Suppressor macrophage treated with lipopolysaccharide for 4 hours (primary cell): ENCODE data around the gene ST6GALNAC4.

Experiments
- DNase-seq: peaks from one replicate; pipeline ENCODE4 v3.0.0-alpha.2; 2020

The ST6GALNAC4 gene

DNA sequence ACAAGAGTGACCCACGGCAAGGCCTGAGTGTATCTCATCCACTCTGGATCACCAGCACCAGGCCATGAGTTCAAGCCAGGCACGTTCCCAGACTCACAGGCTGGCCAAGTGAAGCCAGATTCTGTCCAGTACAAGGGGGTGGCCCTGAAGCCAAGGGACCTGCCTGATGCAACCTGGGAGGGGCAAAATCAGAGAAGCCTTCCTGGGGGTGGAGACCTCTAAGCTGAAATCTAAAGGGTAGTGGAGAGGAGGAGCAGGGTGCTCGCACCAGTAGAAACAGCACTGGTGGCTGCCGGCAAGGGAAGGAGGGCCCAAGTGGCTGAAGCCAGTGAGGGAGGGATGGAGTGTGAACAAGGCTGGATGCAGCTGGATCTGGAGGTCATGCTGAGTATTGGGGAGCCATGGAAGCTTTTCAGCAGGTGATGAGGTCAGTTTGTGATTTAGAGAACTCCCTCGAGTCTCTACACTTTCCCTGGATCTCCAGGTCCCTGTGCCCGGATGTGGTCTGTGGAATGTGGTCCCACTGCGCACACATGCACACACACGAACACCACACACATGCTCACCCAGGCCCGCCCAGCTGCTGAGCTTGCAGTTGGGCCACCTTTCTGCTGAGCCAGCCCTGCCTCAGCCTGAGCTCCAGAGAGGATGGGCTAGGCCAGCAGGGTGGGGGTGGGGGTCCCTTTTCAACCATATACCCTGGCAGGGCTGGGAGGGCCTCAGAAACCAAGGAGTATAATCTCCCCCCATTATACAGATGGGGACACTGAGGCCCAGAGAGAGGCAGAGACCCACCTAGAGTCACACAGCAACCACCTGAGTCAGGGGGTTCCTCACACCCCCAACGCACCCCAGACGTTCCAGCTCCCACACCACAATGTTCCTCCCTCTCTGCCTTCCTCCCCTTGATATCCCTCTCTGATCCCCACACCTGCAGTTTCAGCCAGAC lies 12.1 kb upstream of the ST6GALNAC4 start:
- DNase-seq, result no peak

DNA sequence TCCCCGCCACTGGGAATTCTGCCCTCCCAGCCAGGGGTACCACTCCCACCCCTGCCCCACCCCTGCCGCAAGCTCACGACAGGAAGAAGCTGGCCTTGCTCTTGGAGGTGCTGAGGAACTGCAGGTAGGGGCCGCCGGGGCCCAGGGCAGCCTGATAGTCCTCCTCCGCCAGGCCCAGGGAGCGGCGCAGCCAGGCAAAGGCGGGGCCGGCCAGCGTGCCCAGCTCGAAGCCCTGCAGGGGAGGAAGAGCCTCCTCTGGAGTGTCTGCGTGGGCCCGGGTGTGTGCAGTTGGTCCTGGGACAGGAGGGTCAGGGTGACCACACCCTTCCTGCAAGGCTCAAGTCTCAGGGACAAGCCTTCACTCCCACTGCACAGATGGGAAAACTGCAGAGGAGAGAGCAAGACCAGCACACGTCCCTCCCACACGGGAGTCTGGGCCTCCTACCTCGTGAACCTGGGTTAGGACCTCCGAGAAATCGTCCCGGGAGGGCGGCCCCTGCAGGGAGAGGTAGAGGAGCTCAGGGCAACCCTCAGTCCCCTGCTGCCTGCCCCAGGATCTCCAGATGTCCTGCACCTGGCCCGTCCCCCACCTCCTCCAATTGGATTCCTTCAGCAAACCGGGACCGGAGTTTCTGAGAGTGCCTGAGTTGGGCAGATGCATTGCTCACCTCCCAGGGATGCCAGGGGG lies 11.3 kb upstream of the ST6GALNAC4 start:
- no peak for DNase-seq

DNA sequence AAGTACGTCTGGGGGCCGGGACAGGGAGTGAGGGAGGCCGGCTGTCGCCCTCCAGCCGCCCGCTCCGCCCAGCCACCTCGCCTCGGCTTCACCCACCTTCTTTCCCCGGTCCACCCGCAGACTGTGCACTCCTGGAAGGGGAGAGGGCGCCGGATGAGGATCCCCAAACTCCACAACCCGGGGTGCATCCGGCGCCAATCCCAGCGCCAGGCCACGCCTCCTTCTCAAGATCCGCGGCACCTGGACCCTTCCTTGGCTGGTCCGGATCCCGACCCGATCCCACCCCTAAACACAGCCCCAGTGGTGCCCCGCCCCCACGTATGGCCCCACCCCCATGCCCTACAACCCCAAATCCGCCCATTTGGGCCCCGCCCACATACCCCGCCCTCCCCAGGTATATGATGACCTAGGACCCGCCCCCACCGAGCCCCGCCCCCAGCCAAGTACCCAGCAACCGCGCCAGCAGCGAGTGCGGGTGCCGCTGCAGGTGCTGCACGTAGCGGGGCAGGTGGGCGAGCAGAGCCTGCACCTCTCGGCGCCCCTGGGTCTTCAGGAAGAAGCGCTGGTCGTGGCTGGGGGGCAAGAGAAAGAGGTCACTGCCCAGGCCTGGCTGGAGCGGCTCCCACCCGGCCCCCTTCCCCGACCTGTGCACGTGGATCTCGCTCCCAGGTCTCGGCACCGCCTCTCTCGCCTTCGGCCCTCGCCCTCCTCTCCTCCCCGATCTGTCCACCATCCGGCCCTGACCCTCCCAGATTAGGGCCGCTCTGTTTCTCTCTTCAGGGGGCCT lies 10.6 kb upstream of the ST6GALNAC4 start:
- DNase-seq, result no peak

DNA sequence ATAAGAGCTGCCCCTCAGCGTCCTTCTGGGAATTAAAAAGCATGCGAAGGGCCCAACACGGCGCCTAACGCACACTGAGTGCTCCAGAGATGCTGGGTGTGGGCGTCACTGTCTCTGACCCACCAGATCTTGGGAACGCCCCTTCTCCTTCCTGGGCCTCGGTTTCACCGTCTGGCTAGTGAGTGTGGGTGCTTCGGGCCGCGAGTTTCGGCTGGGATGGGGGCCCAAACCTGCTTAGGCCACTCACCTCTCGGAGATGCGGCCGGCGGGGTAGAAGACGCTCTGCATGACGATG lies 10.0 kb upstream of the ST6GALNAC4 start:
- DNase-seq, result no peak

DNA sequence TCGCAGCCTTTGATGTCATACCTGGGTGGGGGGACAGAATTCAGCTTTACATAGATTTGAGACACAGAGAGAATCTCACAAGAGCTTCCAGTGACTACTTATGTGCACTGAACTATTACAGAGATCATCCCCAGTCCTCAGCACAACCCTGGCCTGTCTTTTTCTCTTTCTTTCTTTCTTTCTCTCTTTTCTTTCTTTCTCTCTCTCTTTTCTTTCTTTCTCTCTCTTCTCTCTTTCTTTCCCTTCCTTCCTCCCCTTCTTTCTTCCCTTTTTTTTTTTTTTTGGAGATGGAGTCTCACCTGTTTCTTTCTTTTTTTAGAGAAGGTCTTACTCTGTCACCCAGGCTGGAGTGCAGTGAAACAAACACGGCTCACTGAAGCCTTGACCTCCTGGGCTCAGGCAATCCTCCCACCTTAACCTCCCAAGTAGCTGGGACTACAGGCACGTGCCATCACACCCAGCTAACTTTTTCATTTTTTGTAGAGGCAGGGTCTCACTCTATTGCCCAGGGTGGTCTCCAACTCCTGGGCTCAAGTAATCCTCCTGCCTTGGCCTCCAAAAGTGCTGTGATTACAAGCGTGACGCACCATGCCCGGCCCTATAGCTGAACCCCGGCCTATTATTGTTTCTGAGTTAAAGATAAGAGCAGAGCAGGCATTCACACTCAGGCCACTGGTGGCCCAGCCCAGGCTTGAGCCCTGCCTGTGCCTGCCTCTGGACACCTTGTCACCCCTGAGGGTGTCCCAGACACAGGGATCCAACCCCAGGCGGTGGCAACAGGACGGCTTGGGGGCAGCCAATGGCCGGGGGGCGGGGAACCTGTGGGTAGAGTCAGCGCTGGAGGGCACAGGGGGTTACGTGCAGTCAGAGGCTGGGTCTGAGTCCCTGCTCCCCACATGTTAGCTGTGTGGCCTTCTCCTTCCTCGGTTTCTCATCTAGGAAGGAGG lies 9.4 kb upstream of the ST6GALNAC4 start:
- no peak for DNase-seq

DNA sequence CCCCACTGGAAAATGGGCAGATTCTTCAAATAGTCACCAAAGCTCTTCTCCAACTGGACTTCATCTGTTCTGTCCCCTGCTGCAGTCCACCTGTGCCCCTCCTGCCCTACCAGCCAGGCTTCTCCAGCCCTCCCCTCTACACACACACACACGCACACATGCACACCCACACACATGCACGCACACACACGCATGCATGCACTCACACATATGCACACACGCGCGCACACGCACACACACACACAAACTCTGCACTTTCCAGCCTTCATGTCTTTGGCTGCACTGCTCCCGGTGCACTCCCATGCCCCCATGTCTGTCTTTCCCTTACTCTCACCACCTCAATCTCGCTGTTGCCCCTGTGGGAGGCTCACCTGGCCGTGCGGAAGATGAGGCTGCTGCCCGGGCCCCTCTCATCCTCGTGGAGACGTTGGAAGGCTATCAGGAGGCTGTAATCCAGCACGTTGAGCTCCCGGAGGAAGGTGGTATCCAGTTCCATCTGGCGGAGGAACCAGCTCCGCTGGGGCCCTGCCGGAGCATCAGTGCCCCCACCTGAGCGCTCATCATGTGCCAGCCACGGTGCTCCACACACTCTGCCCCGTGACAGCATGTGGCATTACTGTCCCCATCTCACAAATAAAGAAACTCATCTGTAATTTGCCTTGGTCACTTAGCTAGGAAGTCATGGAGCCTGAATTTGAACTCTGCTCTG lies 8.0 kb upstream of the ST6GALNAC4 start:
- DNase-seq, result no peak

DNA sequence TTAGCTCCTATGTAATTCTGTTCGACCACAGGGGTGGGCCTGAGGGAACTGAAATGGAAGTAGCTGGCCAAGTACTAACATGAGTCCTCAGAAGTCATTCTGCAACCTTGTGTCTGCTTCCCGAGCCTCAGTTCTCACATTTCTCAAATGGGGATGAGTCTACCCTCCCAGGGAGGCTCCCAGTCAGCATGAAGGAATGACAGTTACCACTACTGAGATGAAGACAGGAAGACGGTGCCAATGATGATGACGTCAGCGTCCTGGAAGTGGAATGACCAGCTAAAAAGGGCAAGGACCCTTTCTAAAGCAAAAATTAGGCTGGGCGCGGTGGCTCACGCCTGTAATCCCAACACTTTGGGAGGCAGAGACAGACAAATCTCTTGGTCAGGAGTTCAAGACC lies 6.9 kb upstream of the ST6GALNAC4 start:
- no peak for DNase-seq

DNA sequence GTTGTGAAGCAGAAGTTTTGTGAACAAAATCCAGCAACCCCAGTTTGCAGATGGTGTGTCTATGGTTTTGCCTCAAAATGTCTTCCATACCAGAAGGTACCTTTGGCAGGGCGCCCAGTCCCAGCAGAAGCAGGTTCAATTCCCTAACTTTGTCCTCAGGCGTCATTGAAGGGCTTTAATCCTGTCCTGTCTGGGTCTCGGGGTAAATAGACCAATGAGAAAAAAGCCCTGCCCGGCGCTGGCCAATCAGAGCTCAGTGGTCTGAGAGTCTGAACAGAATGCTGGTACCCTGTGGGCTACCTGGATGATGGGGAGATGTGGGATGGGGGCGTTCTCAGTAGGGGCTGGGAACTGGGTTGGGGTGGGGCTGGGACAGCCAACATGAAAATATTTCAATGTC lies 6.2 kb upstream of the ST6GALNAC4 start:
- DNase-seq, result no peak

DNA sequence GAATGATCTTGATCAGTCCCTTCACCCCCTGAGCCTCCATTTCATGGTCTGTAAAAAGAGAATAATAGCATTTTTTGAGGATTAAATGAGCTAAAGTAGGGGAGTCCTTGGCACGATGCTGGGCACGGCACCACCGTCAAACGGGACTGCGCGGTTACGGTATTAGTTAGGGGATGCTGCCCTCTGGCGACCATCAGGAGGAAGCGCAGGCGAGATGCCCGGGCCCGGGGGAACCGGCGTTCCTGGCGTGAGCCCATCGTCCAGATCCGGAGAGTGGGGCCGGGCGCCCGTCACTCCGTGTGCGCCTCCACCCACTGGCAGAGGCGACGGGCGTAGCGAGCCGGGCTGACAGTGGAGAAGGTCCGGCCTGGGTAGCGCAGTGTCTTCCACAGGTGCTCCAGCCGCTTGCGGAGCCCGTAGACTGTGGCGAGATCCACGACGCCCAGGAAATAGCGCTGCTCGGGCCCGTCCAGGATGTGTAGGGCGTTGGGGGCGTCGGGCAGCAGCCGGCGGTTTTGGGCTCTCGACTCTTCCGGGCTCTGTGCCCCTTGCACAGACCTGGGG lies 4.8 kb upstream of the ST6GALNAC4 start:
- peak; percentile 69 for DNase-seq

DNA sequence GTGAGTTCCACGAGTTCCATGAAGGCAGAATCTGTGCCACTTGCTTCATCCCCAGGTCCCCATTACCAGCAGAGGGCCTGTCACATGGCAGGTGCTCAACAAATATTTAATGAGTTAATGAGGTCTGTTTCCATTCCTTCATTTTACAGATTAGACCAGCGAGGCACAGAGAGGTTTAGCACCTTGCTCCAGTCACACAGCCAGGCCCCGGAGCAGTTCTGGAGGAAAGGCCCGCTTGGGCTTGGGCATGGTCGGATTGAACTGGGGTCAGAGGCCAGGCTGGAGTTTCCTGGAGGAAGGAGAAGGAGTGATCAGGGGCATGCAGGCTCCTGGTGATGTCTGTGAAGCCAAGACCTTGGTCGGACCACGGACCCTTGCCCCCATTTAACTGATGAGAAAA lies 4.0 kb upstream of the ST6GALNAC4 start:
- no peak for DNase-seq

DNA sequence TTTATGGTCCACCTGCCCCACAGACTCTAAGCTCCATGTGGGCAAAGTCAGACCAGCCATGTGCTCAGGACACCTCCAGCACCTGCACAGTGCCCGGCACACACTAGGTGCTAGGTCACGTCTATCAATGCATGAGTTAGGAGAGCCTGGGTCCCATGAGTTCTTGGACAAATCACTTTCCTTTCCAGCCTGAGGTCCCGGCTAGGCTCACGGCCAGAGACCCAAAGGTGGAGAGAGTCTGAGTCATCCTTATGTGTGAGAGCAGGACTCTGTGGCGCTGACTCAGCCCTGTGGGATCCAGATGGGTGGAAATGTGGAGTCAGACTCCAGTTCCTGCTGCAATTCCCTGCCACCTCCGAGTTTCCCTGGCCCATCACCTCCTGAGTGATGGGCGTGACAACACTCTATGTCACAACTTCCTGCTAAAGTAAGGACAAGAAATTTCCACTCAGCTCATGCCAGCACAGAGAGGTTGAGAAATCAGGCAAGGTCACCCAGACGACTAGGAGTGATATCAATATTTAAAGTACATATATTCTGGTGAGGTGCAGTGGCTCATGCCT lies 2.5 kb upstream of the ST6GALNAC4 start:
- DNase-seq, result peak; percentile 94

DNA sequence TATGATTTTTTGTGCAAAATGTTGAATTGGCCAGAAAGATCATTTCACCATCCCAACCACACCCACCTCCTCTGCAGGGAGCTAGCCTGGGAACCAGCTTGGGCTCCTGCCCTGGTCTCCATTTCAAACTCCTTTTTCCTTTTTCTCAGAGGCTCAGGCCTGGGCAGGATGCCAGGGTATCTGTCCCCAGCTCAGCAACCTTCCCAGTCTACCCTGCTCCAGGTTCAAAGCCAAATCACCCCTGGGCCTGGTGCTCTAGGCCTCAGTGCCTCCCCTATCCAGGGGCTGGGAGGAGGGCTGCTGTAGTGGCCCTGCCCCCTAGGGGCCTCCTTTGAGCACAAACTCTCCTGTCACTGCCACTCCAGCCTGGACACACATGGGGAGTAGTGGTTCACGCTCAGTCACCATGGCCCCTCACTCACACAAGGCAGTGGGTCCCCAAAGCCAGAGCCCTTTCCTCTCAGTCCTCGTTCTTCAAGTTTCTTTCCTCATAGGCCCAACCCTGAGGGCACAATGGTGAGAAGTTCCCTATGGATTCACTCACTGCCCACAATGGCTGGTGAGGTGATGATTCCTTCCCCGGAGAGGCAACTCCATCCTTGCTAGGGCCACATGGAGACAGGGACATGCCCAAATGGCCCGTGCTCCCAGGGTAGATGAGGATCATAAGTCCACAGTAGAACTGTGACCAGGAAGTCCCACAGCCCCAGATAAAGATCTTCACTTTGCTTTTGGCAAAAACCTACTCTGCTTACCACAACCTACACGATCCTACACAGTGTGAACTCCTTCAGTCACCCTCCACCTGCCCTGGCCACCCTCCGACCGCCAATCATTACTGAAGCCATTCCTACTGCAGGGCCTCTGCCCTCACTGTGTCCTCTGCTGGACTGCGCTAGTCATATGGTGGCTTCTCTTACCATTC lies 1.6 kb upstream of the ST6GALNAC4 start:
- no peak for DNase-seq

DNA sequence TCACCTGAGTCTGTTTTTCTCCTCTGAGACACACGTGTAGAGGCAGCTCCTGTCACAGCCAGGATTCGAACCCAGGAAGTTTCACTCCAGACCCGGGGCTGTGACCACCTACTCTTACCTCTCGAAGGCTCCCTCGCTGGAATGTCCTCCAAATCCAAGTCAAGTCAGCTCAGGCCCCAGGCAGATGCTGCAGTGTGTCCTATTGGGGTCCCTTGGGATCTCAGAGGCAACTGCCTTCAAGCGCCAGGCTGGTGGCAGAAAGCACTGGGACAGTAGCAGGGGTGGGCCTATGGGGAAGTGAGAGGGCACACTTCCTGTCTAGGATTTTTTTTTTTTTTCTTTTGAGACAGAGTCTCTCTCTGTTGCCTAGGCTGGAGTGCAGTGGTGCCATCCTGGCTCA lies 762 bp upstream of the ST6GALNAC4 start:
- DNase-seq, result peak; percentile 56

DNA sequence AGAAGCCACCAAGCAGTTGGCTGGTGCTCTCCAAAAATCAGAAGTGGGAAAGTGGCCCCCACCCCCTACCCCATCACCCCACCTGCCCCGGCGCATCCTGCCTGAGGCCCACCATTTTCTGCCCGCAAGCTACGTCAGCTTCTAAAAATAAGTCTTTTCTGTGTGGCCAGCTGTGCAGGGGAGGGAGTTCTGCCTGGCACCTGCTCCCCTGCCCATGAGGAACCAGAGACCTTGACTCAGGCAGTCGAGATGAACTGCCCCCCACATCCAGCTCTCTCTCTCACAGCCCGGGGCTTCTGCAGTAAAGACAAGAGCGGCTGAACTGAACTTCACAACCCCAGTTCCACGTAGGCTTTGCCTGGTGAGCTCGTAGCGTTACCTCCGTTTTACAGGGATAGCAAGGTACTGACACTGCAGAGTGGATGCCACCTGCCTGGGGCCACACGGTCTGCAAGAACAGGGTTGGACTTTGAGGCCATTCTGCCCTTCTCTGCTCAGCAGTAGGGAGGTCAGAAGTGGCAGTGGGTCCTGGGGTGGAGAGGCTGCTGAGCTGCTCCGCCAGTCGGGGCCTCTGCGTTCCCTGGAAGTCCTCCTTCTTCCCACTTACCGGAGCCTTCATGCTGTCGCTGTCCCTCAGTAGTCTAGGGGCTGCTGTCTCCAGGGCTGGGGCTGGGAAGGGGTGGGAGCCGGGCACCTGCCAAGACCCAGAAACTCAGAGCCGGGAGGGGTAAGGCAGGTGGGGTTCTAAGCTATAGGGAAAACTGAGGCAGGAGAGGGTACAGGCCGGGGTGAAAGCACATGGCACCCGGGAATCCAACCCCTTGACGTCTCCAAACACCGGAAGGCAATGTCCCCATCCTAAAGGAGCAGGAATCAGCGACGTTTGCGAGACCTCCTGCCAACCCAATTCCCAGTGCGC lies 781 bp downstream of the ST6GALNAC4 start:
- DNase-seq, result no peak

DNA sequence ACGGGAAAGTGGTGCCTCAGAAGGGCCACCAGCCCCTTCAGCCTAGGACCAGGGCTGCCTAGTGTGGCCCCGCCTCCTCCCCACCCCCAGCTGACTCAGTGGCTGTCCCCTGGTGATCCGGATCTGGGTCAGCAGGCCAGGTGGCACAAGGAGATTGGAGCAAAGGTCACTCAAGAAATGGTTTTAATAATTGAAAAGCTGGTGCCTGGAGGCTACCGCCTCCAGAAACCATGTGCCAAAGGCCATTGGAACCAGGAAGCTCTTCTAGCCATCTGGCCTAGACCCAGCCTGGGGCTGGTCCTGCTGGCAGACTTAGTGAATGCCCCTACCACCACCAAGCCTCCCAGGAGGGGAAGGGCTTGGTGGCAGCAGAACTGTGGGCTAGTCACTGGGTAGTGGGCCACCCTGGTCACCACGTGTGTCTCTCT lies 1.5 kb downstream of the ST6GALNAC4 start:
- DNase-seq, result no peak

DNA sequence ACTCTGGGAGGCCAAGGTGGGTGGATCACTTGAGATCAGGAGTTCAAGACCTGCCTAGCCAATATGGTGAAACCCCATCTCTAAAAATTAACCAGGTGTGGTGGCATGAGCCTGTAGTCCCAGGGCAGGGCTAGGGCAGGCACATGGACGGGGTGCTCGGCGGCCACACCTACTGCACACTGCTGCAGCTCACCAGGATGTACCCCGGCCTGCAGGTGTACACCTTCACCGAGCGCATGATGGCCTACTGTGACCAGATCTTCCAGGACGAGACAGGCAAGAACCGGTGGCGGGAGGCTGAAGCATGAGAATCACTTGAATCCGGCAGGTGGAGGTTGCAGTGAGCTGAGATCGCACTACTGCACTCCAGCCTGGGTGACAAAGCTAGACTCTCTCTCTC lies 3.2 kb downstream of the ST6GALNAC4 start:
- DNase-seq, result no peak

DNA sequence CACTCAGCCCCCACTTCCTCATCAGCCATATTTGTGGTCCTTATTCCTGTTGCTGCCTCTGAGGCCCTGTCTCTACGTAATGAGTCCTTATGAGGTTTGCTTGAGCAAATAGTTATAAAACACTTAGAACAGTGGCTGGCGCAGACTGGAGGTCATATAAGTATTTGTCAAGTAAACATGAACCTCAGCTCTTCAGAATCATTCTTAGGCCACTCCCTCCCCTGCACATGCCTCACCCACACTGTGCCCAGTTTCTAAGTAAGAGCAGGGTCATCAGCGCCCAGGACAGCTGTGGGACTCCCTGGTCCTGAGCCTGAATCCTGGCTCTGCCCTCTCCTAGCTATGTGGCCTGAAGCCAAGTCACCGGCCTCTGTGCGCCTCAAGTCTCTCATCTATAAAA lies 4.0 kb downstream of the ST6GALNAC4 start:
- no peak for DNase-seq

DNA sequence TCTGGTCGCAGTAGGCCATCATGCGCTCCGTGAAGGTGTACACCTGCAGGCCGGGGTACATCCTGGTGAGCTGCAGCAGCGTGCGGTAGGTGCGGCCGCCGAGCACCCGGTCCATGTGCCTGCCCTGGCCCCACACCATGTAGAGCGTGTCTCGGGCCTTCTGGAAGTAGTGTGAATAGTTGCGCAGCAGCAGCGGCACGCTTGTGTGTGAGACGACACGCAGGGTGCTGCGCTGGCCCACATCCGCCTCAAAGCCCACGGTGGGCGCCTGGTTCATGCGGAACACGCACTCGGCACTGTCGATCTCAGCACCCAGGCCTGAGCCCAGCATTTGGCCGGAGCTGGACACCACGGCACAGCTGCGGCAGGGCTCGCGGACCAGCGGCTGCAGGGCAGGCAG lies 4.5 kb downstream of the ST6GALNAC4 start:
- DNase-seq, result no peak
